OCI-LY3 (cell line): ENCODE results near the gene IFNB1.

Experiments
- H2AFZ ChIP-seq: fragments of 200-600, 300-600 bp; shearing (Covaris generic); 2 replicates; pipeline ENCODE4 v1.6.0; 2014; ENCODE audit warnings: antibody characterized with exemption, low read depth, low read length
- H3K27ac ChIP-seq: fragments of 200-600, 300-600 bp; sonication (generic); 2 replicates; pipeline ENCODE4 v1.5.1; 2014; ENCODE audit warnings: mild to moderate bottlenecking, low read length, moderate library complexity, mixed read lengths
- H3K27me3 ChIP-seq: fragments of 200-600, 300-600 bp; sonication (generic); 2 replicates; pipeline ENCODE4 v1.6.1; 2014; ENCODE audit warnings: low read depth, low read length, mixed read lengths
- H3K36me3 ChIP-seq: fragments of 200-600, 300-600 bp; sonication (generic); replicated peaks from 2 replicates; pipeline ENCODE3; 2014; ENCODE audit warnings: low read depth, low read length, mixed read lengths
- H3K4me1 ChIP-seq: fragments of 300-600, 200-600 bp; sonication (generic); 2 replicates; pipeline ENCODE4 v1.6.1; 2014; ENCODE audit warnings: low read length, mixed read lengths
- H3K4me2 ChIP-seq: fragments of 200-600, 300-600 bp; sonication (generic); 2 replicates; pipeline ENCODE4 v1.6.1; 2014; ENCODE audit warnings: low read length, mixed read lengths
- H3K4me3 ChIP-seq: fragments of 300-600, 200-600 bp; sonication (generic); 2 replicates; pipeline ENCODE4 v1.5.1; 2014; ENCODE audit warnings: antibody characterized with exemption, mild to moderate bottlenecking, low read length, moderate library complexity
- H3K79me2 ChIP-seq: fragments of 300-600, 200-600 bp; shearing (Covaris generic); 2 replicates; pipeline ENCODE4 v1.6.1; 2014; ENCODE audit warnings: mild to moderate bottlenecking, low read length, mixed read lengths
- H3K9ac ChIP-seq: fragments of 300-600, 200-600 bp; shearing (Covaris generic); 2 replicates; pipeline ENCODE4 v1.6.0; 2014; ENCODE audit warnings: mild to moderate bottlenecking, low read length, moderate library complexity
- H3K9me3 ChIP-seq: fragments of 200-600, 300-600 bp; shearing (Covaris generic); 2 replicates; pipeline ENCODE4 v1.6.1; 2014; ENCODE audit warnings: low read length, mixed read lengths; ENCODE audit not compliant: insufficient read depth
- H4K20me1 ChIP-seq: fragments of 200-600, 300-600 bp; sonication (generic); 2 replicates; pipeline ENCODE4 v1.6.1; 2016; ENCODE audit warnings: low read length, mixed read lengths; ENCODE audit not compliant: insufficient read depth
- EZH2phosphoT487 ChIP-seq: fragments of 200-600 bp; shearing (Covaris generic); IDR thresholded peaks from 2 replicates; pipeline ENCODE4 v1.6.1; 2018; ENCODE audit warnings: antibody characterized with exemption, mixed run types, low read depth
- TF ChIP-seq, protein P1 (sequence below): fragments of 200-600, 300-600 bp; sonication (generic); IDR thresholded peaks from 2 replicates; pipeline ENCODE4 v1.5.1; 2014; ENCODE audit warnings: antibody characterized with exemption, low read length, low read depth

The IFNB1 gene

DNA sequence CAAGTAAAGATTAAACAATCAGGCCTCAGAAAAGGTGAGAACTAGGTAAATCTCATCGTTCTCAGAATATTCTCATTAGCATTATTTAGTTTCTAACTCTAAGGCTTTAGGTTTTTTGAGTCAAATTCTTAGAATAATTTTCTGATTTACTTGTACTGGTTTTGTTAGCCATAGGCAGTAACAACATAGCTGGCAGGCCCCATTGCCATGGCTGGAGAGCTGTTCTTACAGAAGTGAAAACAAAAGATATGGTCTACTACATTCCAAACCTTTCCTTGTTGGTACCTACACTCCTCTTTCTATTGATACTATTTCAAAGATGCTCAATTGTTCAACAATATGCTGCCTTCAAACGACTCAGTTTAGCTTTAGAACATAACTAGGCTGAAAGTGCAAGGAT lies 36.6 kb upstream of the IFNB1 start:
- Histone ChIP-seq H3K27ac (no peak overlapping the region), H4K20me1 (0 out of 2 replicates have a peak, but pooled peaks cover 4% of the 10 kb centered on the region), H3K9me3 (no peaks in the 10 kb centered on the region), H3K4me2 (no peak overlapping the region), H3K9ac (no peak overlapping the region), H3K27me3 (peaks cover 44% of the 10 kb centered on the region), H3K79me2 (no peaks in the 10 kb centered on the region), H2AFZ (no peak overlapping the region), H3K4me1 (peaks cover 5% of the 10 kb centered on the region), H3K4me3 (no peak overlapping the region), H3K36me3 (no peaks in the 10 kb centered on the region)
- TF ChIP-seq EZH2phosphoT487: no peak
- TF ChIP-seq, protein P1, sequence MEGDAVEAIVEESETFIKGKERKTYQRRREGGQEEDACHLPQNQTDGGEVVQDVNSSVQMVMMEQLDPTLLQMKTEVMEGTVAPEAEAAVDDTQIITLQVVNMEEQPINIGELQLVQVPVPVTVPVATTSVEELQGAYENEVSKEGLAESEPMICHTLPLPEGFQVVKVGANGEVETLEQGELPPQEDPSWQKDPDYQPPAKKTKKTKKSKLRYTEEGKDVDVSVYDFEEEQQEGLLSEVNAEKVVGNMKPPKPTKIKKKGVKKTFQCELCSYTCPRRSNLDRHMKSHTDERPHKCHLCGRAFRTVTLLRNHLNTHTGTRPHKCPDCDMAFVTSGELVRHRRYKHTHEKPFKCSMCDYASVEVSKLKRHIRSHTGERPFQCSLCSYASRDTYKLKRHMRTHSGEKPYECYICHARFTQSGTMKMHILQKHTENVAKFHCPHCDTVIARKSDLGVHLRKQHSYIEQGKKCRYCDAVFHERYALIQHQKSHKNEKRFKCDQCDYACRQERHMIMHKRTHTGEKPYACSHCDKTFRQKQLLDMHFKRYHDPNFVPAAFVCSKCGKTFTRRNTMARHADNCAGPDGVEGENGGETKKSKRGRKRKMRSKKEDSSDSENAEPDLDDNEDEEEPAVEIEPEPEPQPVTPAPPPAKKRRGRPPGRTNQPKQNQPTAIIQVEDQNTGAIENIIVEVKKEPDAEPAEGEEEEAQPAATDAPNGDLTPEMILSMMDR: no peak

DNA sequence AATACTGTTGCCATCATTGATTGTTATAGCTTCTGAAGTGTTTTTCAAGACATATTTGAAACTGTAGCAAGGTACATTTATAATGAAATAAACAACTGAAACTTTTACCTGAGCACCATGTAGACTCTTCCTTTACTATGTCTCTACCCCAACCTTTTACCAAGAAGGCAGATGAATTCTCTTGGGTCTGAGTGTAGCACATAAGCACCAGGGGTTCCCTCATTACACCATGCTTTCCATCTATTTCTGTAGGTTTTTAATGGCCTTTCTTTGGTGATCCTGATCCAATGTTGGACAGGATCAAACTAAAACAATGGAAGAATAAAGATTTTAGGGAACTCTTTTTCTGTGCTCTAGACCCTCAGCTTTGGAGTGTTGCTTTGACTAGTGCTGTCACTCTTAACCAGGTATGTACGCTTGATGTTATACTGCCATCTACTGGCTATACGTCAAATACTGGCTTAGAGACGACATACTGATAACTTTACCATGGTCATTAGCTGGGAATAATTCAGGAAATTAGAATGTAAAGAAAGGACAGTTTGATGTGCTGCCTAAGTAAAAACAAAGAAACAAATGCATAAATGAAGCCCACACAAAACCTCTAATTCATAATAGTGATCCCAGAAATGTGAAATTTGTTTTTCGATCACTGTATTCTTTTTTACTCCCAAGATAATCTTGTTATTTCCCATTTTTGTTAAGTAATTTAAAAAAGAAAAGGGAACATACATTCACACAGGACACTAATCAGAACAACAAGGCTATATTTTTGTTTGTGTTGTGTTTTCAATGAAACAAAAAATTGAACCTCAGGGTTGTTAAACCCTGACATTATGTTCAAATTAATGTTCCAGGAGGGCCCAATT lies 33.2 kb upstream of the IFNB1 start:
- TF ChIP-seq EZH2phosphoT487: no peak
- TF ChIP-seq, protein P1: peak; percentile 92
- H3K9me3 ChIP-seq: no peaks in the 10 kb centered on the region
- peaks cover 21% of the 10 kb centered on the region for H3K27me3 ChIP-seq
- H4K20me1 ChIP-seq: no peaks in the 10 kb centered on the region
- H3K36me3 ChIP-seq: no peaks in the 10 kb centered on the region
- no peak overlapping the region for H3K9ac ChIP-seq
- no peaks in the 10 kb centered on the region for H3K79me2 ChIP-seq
- H3K4me3 ChIP-seq: no peak overlapping the region
- H3K4me2 ChIP-seq: no peak overlapping the region
- H3K4me1 ChIP-seq: no peaks in the 10 kb centered on the region
- no peak overlapping the region for H3K27ac ChIP-seq
- H2AFZ ChIP-seq: no peak overlapping the region

DNA sequence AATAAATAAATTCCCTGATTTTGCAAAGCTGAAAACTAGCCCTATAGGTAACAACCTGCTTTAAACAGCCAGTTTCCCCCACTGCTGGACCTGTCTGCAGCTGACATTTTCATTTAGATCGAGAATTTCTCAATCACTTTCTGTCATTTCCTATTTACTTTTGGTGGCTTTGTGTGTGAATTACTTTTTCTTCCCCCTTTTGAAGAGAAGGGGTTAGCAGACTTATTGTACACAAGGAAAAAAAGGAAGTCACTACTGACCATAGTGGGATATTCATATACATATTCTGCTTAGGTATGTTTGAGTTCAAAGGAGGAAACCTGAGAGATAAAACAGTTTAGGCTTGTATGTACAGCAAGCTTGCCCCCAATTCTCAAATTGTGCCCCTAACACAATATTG lies 27.0 kb upstream of the IFNB1 start:
- H2AFZ ChIP-seq: no peak overlapping the region
- H3K27me3 ChIP-seq: no peaks in the 10 kb centered on the region
- no peaks in the 10 kb centered on the region for H4K20me1 ChIP-seq
- no peak overlapping the region for H3K4me2 ChIP-seq
- H3K36me3 ChIP-seq: no peaks in the 10 kb centered on the region
- no peak overlapping the region for H3K9ac ChIP-seq
- no peaks in the 10 kb centered on the region for H3K79me2 ChIP-seq
- no peak overlapping the region for H3K4me3 ChIP-seq
- no peaks in the 10 kb centered on the region for H3K4me1 ChIP-seq
- H3K27ac ChIP-seq: no peak overlapping the region
- no peaks in the 10 kb centered on the region for H3K9me3 ChIP-seq
- TF ChIP-seq EZH2phosphoT487: no peak
- TF ChIP-seq, protein P1: no peak

DNA sequence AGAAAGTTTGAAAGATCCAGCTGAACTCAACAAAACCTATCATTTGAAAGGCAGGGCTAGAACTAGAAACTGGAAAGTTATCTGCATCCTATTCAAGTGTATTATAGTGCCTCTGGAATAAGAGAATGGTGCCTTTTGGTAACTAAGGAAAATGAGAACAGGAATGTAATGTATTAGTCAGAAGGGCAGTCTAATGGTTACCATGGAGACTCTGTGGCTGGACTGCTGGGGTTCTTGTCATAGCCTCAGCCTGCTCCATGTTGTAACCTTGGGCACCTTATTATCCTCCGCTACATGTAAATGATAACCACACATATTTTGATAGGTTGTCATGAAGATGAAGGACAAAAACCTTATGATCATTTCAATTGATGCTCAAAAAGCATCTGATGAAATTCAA lies 24.6 kb upstream of the IFNB1 start:
- no peaks in the 10 kb centered on the region for H3K79me2 ChIP-seq
- TF ChIP-seq, protein P1: no peak
- no peak for TF ChIP-seq EZH2phosphoT487

More for the DNA sequence above, 24.6 kb upstream of the IFNB1 start:
- Histone ChIP-seq H3K4me2 (no peak overlapping the region), H3K4me1 (peaks cover 7% of the 10 kb centered on the region; the same call in 1 of the 2 replicates), H4K20me1 (no peaks in the 10 kb centered on the region), H3K9ac (no peak overlapping the region), H3K9me3 (no peaks in the 10 kb centered on the region), H2AFZ (no peak overlapping the region), H3K36me3 (no peaks in the 10 kb centered on the region), H3K4me3 (no peak overlapping the region), H3K27ac (no peak overlapping the region), H3K27me3 (no peaks in the 10 kb centered on the region)
